LNCAP (cell line): ENCODE data around the gene PSMD10.

Source experiments
- TF ChIP-seq, protein P1 (sequence below): fragments of 450-650 bp; IDR thresholded peaks from 2 replicates; pipeline ENCODE4 v1.5.1; 2017; ENCODE audit warnings: mild to moderate bottlenecking

Gene PSMD10

DNA sequence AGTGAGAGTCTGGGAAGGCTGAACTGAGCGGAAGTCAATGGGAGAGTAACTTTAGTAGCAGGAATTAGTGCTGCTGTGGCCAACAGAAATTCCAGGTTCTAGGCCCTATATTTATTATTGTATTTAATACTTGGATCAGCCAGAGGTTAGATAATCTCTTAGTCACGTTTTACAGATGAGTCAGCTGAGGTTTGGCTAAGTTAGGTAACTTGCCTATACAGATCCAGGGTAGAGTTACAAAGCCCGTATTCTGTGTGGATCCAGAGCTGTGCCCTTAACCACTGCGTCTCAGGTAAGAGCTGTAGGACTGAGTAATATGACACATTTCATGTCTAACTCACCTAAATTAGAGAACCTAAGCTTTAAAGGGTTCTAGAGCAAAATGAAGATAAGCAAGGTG lies 20.5 kb downstream of the PSMD10 start:
- TF ChIP-seq, protein P1, sequence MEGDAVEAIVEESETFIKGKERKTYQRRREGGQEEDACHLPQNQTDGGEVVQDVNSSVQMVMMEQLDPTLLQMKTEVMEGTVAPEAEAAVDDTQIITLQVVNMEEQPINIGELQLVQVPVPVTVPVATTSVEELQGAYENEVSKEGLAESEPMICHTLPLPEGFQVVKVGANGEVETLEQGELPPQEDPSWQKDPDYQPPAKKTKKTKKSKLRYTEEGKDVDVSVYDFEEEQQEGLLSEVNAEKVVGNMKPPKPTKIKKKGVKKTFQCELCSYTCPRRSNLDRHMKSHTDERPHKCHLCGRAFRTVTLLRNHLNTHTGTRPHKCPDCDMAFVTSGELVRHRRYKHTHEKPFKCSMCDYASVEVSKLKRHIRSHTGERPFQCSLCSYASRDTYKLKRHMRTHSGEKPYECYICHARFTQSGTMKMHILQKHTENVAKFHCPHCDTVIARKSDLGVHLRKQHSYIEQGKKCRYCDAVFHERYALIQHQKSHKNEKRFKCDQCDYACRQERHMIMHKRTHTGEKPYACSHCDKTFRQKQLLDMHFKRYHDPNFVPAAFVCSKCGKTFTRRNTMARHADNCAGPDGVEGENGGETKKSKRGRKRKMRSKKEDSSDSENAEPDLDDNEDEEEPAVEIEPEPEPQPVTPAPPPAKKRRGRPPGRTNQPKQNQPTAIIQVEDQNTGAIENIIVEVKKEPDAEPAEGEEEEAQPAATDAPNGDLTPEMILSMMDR: no peak

DNA sequence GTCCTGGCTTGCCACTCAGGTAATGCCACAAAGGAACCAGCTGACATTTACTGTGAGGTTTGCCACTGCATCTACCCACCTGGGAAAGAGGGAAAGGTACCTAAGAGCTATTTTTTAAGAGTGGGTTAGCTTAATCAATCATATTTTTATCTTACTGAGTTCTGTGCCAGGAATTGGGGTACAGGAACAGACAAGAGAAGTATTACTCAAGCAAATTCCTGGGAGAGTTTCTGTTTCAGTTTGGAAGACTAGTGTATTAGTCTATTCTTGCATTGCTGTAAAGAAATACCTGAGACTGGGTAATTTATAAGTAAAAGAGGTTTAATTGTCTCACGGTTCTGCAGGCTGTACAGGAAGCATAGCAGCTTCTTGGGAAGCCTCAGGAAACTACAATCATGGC lies 23.2 kb downstream of the PSMD10 start:
- TF ChIP-seq, protein P1: no peak

- TF ChIP-seq, protein P1: no peak
Measured at GRCh38 chrX:108064613-108065012, 26.7 kb downstream of the PSMD10 start.

DNA sequence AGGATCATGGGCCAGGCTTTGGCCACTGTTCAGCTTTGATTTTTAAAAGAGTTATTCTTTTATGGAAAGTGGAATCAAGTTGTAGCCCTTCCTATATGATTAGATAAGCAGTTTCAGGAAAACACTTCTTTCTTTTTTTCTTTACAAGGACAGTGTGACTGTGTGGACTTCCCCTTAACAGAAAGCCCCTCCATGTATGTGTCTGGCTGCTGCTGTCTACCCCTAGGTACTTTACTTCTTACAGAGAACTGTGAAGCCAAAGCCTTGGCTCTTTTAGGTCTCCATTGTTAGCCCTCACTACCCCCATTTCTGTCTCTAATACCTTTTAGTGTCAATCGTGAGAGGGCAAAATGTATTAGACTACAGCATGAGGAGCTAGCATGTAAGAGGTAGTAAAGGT lies 27.3 kb downstream of the PSMD10 start:
- TF ChIP-seq, protein P1: no peak

DNA sequence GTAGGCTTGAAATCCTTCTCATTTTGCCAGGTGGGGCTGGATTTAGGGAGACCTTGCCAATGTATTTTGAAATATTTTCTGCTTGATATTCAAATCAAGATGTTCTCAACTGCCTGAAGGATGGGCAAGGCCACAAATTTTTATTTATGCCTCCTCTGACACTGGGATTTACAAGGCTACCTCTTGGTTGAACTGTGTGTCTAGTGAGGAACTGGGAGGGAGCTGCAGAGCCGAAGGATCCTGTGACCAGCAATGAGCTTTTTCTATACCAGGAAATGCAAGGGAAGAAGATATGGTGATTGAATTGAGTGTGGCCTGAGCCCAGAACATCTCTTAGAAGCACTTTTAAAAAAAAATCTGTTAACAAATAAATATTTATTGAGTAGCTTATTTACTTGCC lies 31.5 kb downstream of the PSMD10 start:
- TF ChIP-seq, protein P1: no peak

DNA sequence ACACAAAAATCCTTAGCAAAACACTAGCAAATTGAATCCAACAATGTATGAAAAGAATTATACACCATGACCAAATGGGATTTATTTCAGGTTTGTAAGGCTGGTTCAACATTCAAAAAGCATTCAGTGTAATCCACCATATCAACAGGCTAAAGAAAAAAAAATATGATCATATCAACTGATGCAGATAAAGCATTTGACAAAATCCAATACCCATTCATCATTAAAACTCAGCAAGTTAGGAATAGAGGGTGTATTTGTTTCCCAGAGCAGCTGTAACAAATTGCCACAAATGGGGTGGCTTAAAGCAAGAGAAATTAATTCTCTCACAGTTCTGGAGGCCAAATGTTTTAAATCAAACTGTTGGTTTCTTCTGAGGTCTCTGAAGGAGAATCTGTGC lies 35.8 kb downstream of the PSMD10 start:
- TF ChIP-seq, protein P1: no peak

DNA sequence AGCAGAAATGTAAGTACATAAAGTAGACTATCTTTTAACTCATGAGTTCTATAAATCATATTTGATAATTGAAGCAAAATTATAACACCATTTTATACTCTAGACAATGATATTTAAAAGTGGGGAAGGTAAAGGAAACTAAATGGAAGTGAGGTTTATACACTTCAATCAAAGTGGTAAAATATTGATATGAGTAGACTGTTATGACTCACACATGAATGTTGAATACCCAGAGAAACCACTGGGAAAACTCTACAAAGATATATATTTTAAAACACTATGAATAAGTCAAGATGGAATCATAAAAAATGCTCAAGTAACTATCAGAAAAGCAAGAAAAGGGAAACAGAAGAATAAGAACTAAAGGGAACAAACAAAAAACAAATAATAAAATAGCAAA lies 38.1 kb downstream of the PSMD10 start:
- TF ChIP-seq, protein P1: no peak

DNA sequence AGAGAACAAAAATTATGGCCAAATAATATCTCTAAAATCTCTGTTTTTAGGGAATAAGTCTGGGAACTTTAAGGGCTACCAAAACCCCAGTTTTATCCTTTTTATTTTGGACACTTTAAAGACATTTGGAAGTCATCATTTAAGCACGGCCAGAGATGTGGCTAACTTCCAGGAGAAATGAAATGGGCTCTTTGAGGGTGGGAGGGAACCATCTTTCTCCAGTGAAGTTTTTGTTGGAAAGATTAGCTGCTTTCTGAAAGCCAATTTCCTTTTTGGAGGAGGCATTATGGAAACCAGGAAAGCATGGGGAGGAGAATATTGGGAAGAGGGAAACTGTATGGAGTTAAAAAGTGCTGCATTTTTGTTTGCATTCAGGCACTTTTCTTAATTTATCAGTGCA lies 41.7 kb downstream of the PSMD10 start:
- TF ChIP-seq, protein P1: no peak
